GM21515 (cell line): ENCODE data around the gene PCBD1.
"Not testable (repeated sequence)": the region's sequence is repeated elsewhere in the genome, so short reads cannot be mapped to it uniquely, and the experiment has no call there.

Experiments used
- ATAC-seq: cut with Tn5 transposase; IDR thresholded peaks from one replicate; pipeline ENCODE4 v1.9.1; 2021; ENCODE audit not compliant: unreplicated experiment

The PCBD1 gene

GRCh38 chr10:70887804-70888800 is at the start of gene PCBD1:
Gene PCBD1 (minus strand): TSS chr10:70888565. CDS start chr10:70888533, 32 bp downstream.
- peak; percentile 76 for ATAC-seq

DNA sequence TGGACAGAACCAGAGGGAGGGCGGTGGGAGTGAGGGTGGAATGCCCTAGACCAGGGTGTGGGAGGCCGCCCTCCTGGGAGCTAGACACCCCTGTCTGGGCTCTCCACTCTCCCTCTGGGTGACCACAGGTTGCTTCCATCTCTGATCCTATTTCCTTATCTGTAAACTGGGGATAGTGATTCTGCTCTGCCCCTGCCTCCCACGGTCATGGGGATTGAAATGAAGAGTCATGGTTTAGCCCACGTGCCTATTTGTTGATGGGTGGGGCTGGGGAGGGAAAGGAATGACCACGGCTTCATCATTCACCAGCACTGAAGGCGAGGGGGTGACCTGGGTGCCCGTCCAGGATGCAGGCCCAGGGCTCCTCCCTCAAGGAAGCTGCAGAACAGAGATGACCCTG is 49.3 kb upstream of the PCBD1 start:
- no peak for ATAC-seq

- ATAC-seq = no peak
These were observed 47.7 kb upstream of the PCBD1 start for GRCh38 chr10:70936111-70936510.

DNA sequence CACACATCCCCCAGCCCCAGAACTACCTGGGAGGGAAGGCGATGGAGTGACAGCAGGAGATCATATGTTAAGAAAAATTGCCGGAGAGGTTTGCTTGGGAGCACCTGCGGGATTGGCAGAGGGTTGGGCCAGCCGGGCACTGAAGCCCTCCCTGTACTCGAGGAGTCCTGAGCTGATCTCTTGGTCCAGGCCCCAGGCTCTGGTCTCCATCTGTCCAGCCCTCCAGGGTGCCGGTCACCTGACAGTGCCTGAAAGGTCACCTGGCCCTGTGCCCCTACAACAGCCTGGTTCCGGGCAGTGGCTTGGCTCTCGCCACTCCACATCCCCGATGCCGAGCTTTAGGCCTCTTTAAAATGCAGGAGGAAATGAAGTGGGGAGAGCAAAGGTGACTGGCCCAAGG is 47.3 kb upstream of the PCBD1 start:
- no peak for ATAC-seq

GRCh38 chr10:70935125-70935625 is 46.8 kb upstream of the PCBD1 start:
- no peak for ATAC-seq

DNA sequence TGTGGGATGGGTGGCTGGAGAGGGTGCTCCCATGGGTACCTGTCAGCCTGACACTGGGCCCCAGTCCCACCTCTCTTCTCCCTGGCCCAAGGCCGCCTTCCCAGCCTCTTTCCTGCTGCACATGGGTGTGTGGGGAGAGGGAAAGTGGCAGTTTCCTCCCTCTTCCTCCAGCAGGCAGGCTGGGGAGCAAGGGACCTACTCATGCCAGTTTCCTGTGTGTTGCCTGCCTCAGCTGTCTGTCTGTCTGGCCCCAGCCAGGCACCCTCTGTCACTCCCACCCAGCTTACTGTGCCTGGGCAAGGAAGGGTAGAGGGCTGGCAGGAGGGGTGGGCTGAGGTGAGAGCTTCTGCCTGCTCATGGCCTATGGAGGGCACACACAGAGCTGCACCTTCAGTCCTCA is 46.3 kb upstream of the PCBD1 start:
- no peak for ATAC-seq

- ATAC-seq = no peak
These were observed 44.2 kb upstream of the PCBD1 start for GRCh38 chr10:70932392-70933196.

DNA sequence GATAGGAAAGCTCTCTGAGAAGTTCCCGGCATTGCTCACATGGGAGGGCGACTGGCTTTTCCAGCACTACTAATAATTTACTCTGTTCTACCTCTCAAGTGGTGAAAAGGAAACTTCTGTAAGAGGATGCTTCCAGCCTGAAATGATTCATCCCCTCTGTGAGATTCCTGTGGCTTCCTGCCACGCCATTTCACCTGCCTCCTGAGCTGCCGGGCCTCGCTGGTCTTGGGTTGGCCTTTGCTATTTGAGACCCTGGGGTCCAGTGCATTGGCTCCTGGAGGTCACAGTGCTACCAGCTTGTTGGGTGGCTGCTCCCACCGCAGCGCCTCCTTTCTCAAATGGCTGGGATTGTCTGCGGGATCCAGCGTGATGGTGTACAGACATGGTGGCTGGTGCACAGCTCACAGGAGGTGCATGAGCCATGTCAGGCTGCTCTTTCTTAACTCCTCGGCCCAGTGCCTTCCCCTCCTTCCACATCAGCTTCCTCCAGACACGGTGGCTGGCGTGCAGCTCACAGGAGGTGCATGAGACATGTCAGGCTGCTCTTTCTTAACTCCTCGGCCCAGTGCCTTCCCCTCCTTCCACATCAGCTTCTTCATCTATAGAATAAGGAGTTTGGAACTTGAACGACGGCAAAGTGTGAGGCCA is 42.9 kb upstream of the PCBD1 start:
- no peak for ATAC-seq

- no peak for ATAC-seq
These were observed 42.1 kb upstream of the PCBD1 start for GRCh38 chr10:70930263-70931000.

- ATAC-seq = no peak
These were observed 39.8 kb upstream of the PCBD1 start for GRCh38 chr10:70928140-70928539.

DNA sequence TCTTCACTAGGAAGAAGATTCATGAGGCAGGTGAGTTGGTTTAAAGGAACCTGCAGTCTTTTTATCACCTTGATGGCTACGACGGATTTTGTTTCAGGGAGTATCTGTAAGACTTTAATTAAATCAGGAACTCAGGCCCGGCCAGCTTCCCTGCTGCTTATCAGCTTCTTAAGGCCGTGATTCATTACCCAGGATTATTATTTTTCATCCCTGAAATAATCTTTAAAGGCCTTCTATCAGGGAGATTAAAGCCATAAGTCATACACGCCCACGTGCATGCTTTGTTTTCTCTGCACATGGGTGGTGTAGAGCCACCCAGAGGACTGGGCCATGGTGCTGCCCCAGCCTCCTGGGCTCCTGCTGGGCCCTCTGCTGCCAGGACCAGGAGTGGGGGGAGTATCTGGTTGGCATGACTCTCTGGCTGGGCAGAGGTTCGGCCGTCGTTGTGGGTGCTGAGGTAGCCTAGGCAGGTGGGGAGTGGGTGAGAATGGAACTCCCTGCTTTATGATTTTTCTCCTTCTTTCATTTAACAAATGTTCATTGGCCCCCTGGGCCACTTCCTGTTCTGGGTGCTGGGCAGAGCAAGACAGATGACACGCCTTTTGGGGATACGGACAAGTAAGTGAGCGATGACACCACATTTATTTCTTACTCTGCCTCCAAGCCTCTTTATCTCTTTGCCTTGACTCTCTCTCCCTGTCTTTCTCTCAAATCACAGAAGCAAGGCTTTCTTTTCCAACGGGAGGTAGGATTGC is 39.0 kb upstream of the PCBD1 start:
- ATAC-seq = no peak

DNA sequence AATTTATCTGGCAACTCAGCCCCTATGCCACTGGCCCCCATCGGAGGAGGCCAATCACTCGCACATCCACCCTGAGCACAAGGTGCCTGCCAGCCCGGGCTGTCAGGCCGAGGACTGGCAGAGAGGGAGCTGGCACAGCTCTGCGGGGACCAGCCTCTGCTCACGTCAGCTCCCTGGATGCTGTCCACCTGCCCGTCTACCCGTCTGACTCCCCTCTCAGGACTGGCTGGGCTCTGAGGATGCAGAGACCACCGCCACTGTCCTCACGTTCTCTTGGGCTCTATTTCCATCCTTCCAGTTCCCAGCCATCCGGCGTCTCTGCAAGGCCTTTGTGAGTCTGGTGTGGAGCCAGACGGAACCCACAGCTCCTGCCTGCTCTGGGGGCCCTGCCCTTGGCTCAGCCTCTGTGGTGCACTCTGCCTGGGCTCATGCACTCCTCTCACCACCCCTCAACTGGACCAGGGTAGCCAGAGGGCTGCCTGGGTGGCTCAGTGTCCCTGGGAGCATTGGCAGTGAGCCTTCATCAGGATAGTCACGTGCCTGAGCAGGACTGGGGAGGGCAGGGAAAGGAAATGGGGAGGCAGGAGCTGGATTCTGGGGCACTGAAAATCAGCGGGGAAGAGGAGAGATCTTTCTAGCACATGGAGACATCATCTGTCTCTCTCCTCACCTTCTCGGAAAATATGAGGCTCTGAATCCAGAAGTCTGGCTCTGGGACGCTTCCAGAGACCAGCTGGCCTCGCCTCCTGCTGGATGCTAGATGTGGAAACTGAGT is 38.0 kb upstream of the PCBD1 start:
- ATAC-seq = no peak

GRCh38 chr10:70925377-70926225 is 37.2 kb upstream of the PCBD1 start:
- no peak for ATAC-seq

DNA sequence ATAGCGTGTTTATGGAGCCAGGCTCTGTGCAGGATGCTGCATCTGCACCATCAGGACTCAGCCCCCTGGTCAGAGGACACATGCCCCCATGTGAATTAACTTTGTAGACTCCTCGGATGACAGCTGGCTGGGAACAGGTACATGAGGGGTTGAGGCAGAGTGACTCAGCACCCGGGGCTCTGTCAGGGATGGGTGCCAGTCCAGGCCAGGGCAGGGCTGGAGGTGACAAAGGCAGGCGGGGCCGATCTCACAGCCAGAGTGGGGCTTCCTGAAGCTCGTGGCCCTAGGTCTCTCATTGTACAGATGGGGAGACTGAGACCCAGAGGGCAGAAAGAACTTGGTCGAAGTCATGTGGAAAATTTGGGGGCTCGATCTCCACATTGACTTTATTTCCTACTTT is 35.3 kb upstream of the PCBD1 start:
- ATAC-seq = no peak

- ATAC-seq = no peak
These were observed 32.9 kb upstream of the PCBD1 start for GRCh38 chr10:70921285-70921684.

GRCh38 chr10:70920519-70920918 is 32.2 kb upstream of the PCBD1 start:
- ATAC-seq = no peak

- not testable (repeated sequence) for ATAC-seq
These were observed 31.5 kb upstream of the PCBD1 start for GRCh38 chr10:70919906-70920305.
